SKM-1 treated with dmso at 0.1 percent for 144 hours (cell line): ENCODE results near the gene CDKN1A.
"Not testable (repeated sequence)": the region's sequence is repeated elsewhere in the genome, so short reads cannot be mapped to it uniquely, and the experiment has no call there.

Experiments
- DNase-seq: peaks from one replicate; lab custom pipeline; 2025; ENCODE audit not compliant: unreplicated experiment; lab: John Stamatoyannopoulos, UW

CDKN1A gene

DNA sequence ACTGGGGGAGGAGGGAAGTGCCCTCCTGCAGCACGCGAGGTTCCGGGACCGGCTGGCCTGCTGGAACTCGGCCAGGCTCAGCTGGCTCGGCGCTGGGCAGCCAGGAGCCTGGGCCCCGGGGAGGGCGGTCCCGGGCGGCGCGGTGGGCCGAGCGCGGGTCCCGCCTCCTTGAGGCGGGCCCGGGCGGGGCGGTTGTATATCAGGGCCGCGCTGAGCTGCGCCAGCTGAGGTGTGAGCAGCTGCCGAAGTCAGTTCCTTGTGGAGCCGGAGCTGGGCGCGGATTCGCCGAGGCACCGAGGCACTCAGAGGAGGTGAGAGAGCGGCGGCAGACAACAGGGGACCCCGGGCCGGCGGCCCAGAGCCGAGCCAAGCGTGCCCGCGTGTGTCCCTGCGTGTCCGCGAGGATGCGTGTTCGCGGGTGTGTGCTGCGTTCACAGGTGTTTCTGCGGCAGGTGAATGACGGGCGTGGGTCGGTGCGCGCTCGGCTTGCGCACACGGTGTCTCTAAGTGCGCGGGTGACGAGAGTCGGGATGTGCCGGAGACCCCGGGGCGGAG is at the start of gene CDKN1A:
Gene CDKN1A (plus strand): TSS at position 227 of the 555 bp plus-strand sequence. CDS start 5,388 bp downstream, outside the sequence.
- DNase-seq, result peak; percentile 82

DNA sequence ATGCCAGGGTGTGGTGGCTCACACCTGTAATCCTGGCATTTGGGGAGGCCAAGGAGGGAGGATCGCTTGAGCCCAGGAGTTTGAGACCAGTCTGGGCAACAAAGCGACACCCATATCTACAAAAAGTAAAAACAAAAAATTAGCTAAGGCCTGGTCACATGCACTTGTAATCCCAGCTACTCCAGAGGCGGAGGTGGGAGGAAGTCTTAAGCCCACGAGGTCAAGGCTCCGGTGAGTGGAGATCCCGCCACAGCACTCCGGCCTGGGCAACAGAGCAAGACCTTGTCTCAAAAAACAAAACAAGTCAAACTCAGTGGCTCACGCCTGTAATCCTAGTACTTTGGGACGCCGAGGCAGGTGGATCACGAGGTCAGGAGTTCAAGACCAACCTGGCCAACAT is 48.7 kb upstream of the CDKN1A start:
- no peak for DNase-seq

DNA sequence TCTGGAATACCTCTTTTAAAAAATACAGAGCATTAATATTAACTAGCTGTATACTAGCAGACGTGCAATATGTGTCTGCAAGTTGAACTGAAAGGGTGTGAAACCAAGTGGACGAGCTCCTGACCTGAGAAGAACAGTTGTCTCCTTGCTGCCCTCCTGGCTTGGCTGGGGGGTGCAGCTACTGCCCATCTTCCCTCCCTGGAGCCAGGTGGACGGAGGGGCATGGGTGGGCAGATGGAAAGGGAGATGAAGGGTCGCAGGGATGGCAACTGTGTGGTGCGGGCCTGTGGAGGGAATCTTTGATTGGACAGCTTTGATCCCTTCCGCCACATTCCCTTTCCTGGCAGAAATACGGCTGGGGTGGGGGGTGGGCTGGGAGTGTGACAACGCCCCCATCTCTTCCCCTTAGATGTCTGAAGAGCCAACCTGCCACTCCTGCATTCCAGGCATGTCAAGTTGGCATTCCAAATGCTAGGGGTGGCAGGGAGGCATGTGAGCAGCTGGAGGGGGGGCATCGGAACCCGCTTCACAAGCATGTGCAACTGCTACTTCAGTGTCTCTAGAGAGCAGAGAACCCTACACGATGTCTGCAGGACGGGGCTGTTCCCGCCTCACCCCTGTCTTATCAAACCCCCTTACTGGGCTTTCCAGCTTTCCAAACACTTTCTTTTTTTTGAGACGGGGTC is 47.0 kb upstream of the CDKN1A start:
- DNase-seq, result no peak

DNA sequence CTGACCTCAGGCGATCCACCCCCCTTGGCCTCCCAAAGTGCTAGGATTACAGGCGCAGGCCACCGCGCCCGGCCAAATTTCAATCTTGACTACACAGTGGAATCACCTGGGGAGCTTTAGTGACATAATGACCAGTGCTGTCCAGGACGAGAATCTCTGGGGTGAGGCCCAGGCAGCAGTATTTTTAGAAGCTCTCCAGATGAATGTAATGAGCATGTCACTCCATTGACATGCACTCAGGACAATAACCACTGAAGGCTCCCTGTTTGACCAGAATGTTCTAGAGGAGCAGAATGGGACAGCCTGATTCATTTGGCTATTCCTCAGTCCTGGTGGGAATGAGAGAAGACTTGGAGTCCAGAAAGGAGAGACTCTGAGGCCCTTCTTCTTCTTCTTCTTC is 45.1 kb upstream of the CDKN1A start:
- no peak for DNase-seq

DNA sequence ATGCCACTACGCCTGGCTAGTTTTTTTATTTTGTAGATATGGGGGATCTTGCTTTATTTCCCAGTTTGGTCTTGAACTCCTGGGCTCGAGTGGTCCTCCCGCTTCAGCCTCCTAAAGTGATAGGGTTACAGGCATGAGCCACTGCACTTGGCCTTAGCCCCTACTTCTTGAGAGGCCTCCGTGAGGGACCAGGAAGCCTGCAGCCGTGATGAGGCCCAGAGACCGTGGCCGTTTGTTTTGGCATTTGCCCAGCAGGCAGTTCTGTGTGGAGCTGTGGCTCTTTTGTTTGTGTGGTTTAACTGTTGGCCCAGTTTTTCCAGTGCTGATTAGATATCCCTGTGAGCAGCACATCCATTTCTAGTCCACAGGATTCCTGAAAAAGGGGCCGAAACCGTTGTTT is 44.6 kb upstream of the CDKN1A start:
- no peak for DNase-seq

DNA sequence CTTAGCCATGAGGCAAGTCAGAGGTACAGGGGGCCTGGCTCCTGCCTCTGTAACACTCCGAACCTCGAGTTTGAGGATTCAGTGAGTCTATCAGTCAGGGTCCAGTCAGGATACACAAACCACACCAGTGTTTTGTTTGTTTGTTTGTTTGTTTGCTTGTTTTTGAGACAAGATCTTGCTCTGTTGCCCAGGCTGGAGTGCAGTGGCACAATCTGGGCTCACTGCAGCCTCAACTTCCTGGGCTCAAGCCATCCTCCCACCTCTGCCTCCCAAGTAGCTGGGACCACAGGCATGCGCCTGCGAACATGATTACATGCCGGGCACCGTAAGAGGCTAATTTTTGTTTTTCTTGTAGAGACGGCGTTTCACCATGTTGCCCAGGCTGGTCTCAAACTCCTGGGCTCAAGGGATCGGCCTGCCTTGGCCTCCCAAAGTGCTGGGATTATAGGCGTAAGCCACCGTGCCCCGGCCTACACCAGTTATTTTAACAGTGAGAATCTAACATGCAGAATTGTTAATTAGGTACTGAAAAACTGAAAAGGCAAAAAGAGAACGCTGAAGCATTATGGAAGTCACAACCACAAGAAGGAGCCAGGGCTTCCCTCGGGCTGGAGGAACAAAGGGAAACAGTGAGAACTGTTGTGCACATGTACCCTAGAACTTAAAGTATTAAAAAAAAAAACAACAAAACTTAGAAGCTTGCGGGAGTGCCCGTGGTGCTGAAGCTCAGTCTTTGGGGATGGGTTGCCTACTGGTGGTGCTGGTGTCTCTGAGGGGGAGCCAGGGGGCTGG is 44.0 kb upstream of the CDKN1A start:
- no peak for DNase-seq

DNA sequence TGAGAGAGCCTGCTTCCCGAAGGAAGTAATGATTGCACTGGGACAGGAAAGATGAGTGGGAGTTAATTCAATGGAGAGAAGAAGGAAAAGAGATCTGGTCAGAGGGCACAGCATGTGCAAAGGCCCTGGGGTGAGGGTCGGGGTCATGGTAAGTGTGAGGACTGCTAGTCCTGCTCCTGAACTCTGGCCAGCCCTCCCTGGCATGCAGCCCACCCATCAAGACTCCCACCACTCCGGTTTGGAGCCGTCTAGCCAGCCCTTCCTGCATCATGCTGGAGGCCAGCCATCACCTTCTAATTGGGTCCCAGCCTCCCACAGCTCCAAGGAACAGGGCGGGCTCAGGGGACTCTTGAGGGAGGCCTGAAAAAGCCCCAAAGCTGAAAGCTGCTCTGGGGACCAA is 42.2 kb upstream of the CDKN1A start:
- no peak for DNase-seq

DNA sequence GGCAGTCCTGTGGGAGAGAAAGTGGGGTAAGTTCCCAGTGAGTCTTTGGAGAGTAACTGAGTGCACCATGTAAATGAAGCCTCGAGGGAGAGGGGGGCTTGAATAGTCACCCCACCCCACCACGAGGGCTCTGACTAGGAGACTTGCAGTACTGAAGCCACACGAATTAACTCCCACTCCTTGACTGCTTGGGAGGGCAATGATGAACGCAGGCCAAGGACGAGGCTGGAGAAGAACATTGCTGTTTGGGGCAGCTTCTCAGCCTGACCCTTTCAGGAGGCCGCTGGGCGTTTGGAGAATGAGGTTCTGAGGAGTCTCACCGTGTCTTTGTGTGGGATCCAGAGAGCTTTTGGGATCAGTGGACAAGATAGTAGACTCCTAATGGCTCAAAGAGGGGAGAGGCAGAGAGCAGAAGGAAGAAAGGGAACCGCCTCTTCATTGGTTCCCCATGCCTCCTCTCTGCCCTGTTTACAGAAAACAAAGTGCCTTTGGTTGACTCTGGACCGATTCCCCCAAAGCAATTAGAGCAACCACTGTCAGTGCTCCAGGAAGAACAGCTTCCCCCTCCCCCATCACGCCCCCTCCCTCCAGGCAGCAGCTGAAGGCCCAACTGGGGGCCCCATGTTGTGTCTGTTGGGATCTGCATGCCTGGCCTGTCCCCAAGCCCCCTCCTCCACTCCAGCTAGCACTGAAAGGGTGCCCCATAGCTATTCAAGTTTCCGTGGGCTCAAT is 41.7 kb upstream of the CDKN1A start:
- no peak for DNase-seq

DNA sequence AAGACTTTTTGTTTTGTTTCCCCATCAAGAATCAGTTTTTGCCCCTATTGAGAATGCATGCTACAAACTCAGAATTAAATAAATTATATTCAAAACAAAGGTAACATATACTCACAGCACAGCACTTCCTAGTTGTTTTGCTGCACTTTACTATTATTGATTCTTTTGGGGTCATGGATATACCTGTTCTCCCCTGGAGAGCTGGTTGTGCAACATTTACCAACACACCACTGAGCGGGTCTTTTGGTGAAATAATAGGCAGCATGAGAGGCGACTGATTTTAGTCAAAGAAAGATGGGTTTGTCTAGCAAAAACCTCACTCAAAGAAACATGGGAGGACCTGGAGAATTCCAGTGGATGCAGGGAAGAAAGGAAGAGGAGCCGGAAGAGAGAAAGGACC is 39.9 kb upstream of the CDKN1A start:
- DNase-seq, result no peak

DNA sequence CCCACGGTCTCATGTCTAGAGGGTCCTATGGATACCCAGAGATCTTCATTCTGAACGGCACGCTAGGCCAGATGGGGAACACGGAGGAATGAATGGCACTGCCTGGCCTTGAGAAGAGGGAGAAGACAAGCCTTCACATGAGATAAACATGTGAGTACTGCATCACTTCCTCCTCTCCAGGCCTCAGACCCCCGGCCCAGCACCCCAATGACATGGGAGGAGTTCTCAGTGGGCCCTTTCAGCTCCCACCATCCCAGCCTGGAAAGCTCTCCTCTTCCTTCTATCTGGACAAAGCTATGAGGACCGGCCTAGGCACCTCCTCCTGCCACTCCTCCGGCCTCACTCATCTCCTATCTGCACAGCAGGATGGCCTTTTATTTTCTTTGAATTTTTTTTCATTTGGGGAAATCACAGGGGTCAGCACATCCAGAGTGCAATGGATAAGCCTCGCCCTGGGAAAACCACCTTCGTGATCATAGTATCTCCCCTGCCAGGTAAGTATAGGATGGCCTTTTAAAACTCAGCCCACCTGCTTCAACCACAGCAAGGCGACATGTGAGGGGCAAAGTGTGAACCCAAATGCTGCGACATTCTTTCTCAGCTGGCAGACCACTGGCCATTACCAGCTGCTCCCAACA is 39.2 kb upstream of the CDKN1A start:
- DNase-seq, result no peak

DNA sequence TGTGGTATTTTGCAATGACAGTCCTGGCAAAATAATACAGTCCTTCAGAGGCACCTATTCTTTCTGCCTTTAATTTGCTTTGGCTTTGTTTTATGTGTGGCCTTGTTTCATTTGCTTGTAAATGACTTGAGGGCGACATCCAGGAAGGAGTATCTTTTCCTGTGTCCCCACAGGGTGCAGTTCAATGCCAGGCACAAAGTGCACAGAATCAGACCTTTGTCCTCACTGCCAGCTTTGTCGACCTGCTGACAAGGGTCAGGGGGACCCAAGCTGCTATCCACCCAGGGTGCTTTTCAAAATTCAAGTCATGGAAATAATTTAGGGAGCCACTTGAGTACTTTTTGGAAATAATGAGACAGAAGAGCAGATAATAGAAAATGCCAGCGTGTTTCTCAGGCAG is 37.0 kb upstream of the CDKN1A start:
- no peak for DNase-seq

DNA sequence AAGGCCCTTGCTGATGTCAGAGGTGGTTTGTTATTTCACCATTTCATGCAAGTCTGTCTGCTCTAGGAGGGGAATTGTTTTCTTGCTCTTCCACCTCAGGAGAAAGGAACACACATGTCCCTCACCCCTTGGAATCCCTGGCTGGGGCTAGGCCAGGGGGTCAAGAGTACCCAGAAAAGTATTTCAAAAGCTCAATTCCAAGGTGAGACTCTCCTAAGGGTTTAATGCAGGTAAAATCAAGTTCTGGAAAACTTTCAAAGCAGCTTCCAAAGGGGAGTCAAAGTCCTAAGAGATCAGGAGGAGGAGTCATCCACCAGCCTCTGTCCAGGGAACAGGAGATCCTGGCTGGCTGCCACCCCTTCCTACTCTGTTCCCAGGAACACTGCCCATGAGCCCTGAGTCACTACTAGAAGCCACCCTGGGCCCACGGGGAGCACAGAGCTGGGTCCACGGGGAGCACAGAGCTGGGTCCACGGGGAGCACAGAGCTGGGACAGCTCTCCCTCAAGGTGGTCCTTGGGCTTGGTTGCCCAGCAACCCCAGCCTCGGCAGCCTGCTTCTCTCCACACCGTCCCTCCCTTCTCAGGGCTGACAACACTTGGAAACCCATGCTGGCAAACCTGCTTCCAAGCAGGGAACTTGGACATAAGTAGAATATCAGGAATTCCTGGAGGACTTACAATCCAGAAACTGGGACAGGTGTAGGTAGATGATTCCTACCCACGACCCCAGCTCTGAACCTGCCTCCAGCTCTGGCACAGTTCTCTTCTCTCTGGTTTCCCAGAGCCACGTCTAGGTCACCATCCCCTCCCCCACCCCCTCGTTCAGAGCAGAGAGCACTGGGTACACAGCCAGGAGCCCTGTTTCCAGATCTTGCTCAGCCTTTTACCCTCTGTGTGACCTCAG is 35.3 kb upstream of the CDKN1A start:
- peak; percentile 16 for DNase-seq

DNA sequence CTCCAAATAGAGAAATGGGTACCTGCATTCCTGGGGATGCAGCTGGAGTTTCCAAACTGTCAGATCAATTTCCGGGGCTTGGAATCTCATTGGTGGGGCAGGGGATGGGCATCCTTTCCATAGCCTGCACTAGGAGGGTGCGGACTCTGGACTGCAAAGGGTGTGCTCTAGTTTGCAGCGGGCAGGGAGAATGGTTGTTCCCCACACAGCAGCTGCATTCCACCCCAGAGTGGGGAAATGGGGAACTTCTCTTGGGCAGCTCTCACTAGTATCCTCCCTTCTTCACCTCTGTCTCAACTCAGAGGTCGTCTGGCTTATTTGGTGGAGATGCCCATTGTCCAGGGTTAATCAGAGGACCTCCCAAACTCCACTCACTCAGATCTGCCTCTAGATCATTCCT is 34.5 kb upstream of the CDKN1A start:
- DNase-seq, result peak; percentile 51

DNA sequence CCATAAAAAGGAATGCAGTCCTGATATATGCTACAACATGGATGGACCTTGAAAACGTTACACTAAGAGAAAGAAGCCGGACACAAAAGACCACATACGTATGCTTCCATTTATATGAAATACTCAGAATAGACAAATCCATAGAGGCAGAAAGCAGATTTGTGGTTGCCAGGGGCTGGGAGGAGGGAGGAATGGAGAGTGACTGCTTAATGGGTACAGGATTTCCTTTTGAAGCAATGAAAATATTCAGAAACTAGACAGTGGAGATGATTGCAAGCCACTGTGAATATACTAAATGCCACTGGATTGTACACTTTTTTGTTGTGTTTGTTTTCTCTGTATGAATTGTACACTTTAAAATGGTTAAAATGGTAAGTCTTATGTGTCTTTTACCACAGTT is 29.4 kb upstream of the CDKN1A start:
- no peak for DNase-seq

DNA sequence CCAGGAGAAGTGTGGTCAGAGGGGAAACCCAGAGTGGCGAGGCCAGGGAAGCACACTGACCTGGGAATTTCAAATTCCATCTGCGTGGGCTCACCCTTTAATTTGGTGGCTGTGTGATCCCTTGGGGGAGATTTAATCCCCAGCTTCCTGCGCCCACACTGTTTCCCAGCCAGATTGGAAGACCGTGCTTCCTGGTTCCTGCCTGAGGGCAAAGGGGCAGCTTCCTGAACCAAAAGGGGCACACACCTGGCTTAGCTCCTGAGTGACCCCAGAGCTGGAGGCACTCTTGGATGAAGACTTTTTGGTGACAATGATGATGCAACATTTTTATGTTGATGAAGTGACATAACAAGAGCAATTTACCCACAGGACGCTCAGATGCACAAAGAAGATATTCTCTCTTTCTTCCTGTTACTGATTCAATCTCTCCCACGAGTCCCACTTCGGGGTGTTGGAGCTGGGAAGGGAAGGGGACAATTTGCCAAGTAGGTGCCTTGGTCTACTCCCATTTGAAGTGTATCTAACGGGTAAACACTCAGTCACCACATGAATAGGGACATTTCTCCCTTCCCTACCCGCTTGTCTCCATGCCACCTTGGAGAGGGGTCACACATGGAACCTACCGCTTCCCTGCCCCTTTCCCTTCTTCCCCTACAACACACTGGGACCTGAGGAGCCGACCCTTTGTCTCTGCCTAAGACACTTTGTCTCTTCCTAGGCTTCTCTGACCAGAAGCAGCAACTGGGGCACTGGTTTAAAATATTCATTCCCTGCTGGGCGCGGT is 28.6 kb upstream of the CDKN1A start:
- no peak for DNase-seq

DNA sequence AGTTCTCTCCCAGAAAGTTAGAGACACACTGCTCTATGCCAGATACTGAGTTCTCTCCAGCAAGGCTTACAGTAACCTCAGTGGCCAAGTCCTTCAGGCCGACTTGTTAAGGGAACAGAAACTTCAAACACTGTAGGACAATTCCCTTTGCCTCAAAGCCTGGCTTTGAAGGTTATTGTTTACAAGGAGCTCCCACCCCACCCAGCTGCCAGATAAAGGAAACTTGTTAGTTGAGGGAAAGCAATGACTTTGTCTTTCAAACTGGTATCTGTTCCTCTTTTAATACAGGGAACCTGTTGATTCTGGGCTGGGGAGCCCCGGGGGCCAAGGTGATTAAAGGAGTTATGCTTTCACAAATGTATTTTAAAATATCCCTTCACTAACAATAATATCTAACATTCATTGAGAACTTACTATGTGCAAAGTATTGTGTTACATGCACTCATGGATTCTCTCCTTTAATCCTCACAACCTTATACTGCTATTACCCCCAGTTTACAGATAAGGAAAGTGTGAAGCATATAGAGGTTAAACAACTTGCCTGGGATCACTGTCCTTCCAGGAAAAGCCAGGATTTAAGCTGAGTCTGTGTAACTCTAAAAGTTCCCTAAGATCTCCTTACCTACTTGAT is 27.6 kb upstream of the CDKN1A start:
- peak; percentile 68 for DNase-seq

DNA sequence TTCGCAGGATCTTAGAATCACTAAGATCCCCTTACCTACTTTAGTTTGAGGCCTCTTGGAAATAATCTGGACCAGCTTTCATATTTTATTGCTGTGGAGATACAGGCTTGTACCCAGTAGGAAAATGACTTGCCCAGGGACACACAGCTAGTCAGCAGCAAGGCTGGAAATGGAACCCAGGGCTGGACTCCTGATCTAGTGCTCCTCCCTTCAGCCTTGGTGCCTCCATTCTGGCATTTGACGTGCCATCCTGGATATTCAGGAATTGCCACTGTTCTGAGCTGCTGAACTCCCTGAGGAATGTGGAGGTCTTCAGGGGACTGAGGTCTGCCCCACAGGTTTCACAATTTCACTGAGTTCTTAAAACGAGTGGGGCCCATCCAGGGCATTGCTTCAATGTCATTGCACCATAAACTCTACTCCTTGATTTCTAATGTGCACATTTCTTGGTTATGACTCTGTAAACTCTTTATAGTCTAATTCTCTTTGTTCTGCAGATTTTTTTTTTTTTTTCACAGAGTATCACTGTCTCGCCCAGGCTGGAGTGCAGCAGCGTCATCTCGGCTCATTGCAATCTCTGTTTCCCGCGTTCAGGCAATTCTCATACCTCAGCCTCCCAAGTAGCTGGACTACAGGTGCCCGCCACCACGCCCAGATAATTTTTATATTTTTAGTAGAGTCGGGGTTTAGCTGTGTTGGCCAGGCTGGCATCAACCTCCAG is 26.7 kb upstream of the CDKN1A start:
- no peak for DNase-seq

DNA sequence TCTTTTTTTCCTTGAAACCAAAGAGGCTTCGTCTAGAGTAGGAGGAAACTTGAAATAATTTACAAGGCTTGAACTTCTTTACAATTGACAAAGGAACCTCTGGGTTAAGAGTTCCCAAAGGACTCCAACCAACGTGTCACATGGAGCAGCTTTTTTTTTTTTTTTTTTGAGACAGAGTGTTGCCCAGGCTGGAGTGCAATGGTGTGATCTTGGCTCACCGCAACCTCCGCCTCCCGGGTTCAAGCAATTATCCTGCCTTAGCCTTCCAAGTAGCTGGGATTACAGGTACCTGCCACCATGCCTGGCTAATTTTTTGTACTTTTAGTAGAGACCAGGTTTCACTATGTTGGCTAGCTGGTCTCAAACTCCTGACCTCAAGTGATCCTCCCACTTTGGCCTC is 24.0 kb upstream of the CDKN1A start:
- not testable (repeated sequence) for DNase-seq
